Ascending aorta (tissue), 2 donors: ENCODE data around the gene PPFIBP2. TPM values are rescaled to one million over a fixed set of nuclear protein-coding genes. Genes with fewer than 3 reads are reported as not detected.

Source experiments
- DNase-seq, 2 donors: peaks; one replicate each; pipeline ENCODE4 v3.0.0-alpha.2; 2019; ENCODE audit warnings: low spot score in 2 of 2
- H3K27ac ChIP-seq, 2 donors: fragments of 200-600 bp; sonication (generic); one replicate each; pipeline ENCODE4 v1.5.1; 2016 to 2017; ENCODE audit warnings: mild to moderate bottlenecking in 1 of 2
- H3K27me3 ChIP-seq: fragments of 200-600 bp; sonication (generic); one replicate; pipeline ENCODE4 v1.5.1; 2017
- H3K36me3 ChIP-seq, 2 donors: fragments of 200-600 bp; sonication (generic); one replicate each; pipeline ENCODE4 v1.5.1; 2016
- H3K4me1 ChIP-seq, 2 donors: fragments of 200-600 bp; sonication (generic); one replicate each; pipeline ENCODE4 v1.5.1; 2016 to 2017; ENCODE audit warnings: mild to moderate bottlenecking in 1 of 2
- H3K4me3 ChIP-seq, 2 donors: fragments of 200-600 bp; sonication (generic); one replicate each; pipeline ENCODE4 v1.5.1; 2016 to 2017; ENCODE audit warnings: mild to moderate bottlenecking in 1 of 2
- H3K9me3 ChIP-seq, 2 donors: fragments of 200-600 bp; sonication (generic); one replicate each; pipeline ENCODE4 v1.5.1; 2016
- CTCF ChIP-seq, 3 experiments: fragments of 200-600 bp in 2 of 3; fragments of 450-650 bp in 1 of 3; sonication (generic) in 2 of 3; IDR thresholded peaks; one replicate each; pipeline ENCODE4 v1.5.1; 2016 to 2019; ENCODE audit warnings: antibody characterized with exemption in 3 of 3, mild to moderate bottlenecking in 1 of 3, moderate library complexity in 1 of 3
- intact Hi-C: fragments of 100-400 bp; cut with DNase I; formaldehyde crosslinking; loops from one replicate; pipeline ENCODE4 v1.15.1; 2023
- total RNA-seq: library from RNA; depleted of rRNA; stranded (reverse); fragments of >200 nt; gene quantifications from one replicate; pipeline ENCODE4 v1.1.0, GENCODE V29; 2016

Gene PPFIBP2
- total RNA-seq, 1 donor from 2014 or later: 4.2 TPM

- intact Hi-C loops: loop anchor here (2.0 kb wide), 2 partner anchors 123 to 179 kb away; no protein-coding TSS in a partner anchor
- Histone ChIP-seq H3K36me3 (no peaks in the 10 kb centered on the region), H3K9me3 (no peaks in the 10 kb centered on the region), H3K27me3 (no peaks in the 10 kb centered on the region), H3K27ac (no peak overlapping the region), H3K4me1 (no peaks in the 10 kb centered on the region), H3K4me3 (peak overlapping the region; percentile 9 to 38)
- no peak for TF ChIP-seq CTCF (IDR thresholded peaks at IDR 0.05)
- no peak for DNase-seq
These were observed 180.4 kb downstream of the PPFIBP2 start for GRCh38 chr11:7694235-7694634.

DNA sequence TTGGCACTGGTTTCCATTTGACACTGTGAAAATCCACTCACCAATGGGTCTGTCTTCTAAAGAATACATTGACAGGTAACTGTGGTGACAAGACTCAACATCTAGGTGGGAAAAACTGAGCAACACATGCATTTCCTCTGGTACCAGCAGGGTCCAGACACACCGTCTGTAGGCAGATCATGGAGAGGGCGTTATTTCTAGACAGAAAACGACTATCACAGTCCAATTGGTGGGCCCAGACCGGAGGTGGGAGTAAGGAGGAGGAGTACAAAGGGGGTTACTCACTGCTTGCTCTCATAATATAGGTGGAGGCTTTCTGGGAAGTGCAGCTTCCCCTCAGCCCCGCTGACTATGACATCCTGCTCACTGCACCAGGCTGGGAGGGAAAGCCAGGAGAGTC is 182.6 kb downstream of the PPFIBP2 start:
- no peaks in the 10 kb centered on the region for H3K27me3 ChIP-seq
- no peak overlapping the region for H3K27ac ChIP-seq
- intact Hi-C loops: no loop called here
- DNase-seq: no peak
- no peak for TF ChIP-seq CTCF (IDR thresholded peaks at IDR 0.05)
- H3K4me1 ChIP-seq: no peaks in the 10 kb centered on the region
- H3K9me3 ChIP-seq: no peaks in the 10 kb centered on the region
- no peaks in the 10 kb centered on the region for H3K36me3 ChIP-seq
- no peak overlapping the region for H3K4me3 ChIP-seq

Other genes starting within 250 kb of the PPFIBP2 start
- 10.7 TPM for gene OLFML1, start 28.5 kb upstream of the PPFIBP2 start, total RNA-seq
- 35.8 TPM for gene CYB5R2, start 159.5 kb downstream of the PPFIBP2 start, total RNA-seq
- gene OVCH2, start 192.5 kb downstream of the PPFIBP2 start, total RNA-seq: not detected